A549 (cell line): ENCODE data around the gene UNC13C.

Experiments
- CTCF ChIP-seq: fragments of >200 bp; sonication (Bioruptor Twin); formaldehyde crosslinking; IDR thresholded peaks from 3 replicates; pipeline ENCODE4 v1.5.1; 2016
- HDAC2 ChIP-seq: fragments of 200-600 bp; sonication (generic); IDR thresholded peaks from 2 replicates; pipeline ENCODE4 v1.6.1; 2016
- MAZ ChIP-seq: fragments of 150-350 bp; IDR thresholded peaks from 2 replicates; pipeline ENCODE4 v1.6.1; 2014; ENCODE audit warnings: antibody characterized with exemption, low read depth, low read length, borderline replicate concordance
- TF ChIP-seq, protein P1 (sequence below): fragments of 200-600 bp; sonication (generic); IDR thresholded peaks from 2 replicates; pipeline ENCODE4 v1.6.1; 2016; ENCODE audit warnings: antibody characterized with exemption, mild to moderate bottlenecking, moderate library complexity

- TF ChIP-seq CTCF (no peak), MAZ (no peak), HDAC2 (no peak)
- TF ChIP-seq, protein P1, sequence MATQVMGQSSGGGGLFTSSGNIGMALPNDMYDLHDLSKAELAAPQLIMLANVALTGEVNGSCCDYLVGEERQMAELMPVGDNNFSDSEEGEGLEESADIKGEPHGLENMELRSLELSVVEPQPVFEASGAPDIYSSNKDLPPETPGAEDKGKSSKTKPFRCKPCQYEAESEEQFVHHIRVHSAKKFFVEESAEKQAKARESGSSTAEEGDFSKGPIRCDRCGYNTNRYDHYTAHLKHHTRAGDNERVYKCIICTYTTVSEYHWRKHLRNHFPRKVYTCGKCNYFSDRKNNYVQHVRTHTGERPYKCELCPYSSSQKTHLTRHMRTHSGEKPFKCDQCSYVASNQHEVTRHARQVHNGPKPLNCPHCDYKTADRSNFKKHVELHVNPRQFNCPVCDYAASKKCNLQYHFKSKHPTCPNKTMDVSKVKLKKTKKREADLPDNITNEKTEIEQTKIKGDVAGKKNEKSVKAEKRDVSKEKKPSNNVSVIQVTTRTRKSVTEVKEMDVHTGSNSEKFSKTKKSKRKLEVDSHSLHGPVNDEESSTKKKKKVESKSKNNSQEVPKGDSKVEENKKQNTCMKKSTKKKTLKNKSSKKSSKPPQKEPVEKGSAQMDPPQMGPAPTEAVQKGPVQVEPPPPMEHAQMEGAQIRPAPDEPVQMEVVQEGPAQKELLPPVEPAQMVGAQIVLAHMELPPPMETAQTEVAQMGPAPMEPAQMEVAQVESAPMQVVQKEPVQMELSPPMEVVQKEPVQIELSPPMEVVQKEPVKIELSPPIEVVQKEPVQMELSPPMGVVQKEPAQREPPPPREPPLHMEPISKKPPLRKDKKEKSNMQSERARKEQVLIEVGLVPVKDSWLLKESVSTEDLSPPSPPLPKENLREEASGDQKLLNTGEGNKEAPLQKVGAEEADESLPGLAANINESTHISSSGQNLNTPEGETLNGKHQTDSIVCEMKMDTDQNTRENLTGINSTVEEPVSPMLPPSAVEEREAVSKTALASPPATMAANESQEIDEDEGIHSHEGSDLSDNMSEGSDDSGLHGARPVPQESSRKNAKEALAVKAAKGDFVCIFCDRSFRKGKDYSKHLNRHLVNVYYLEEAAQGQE: no peak
Observed at GRCh38 chr15:54579855-54580254, 601.6 kb downstream of the UNC13C start.
